K562 (cell line): ENCODE results near the gene COL6A1. TPM values are rescaled to one million over a fixed set of nuclear protein-coding genes. Genes with fewer than 3 reads are reported as not detected.

Experiments
- ATAC-seq: fragments of 200-7000 bp; cut with Tn5 transposase; 3 replicates; pipeline ENCODE4 v1.9.1; 2020; ENCODE audit warnings: moderate library complexity
- BruUV-seq: library from RNA; stranded (reverse); fragments of 400-500 nt; replicated peaks from 2 replicates; lab custom pipeline; 2021; lab: Mats Ljungman, UMichigan
- CTCF ChIA-PET: fragments of 300-600 bp; formaldehyde crosslinking; extraction: SDS; loops from one replicate; lab custom pipeline; 2021; ENCODE audit warnings: low intra/inter-chr PET ratio; lab: Yijun Ruan, JAX
- POLR2A ChIA-PET: fragments of 300-600, 350-650 bp; sonication (Branson Sonifier 250); formaldehyde crosslinking; extraction: SDS; loops from one replicate; lab custom pipeline; 2021; ENCODE audit warnings: antibody characterized with exemption, inconsistent platforms; lab: Yijun Ruan, JAX
- DNase-seq, 4 experiments: peaks; one replicate each; pipeline versions ENCODE4 v3.0.0 to v3.0.0-alpha.2; 2011 to 2018; ENCODE audit warnings: low spot score in 3 of 4, mixed read lengths in 3 of 4; ENCODE audit errors: extremely low read depth in 1 of 4
- FAIRE-seq: peaks from 2 replicates; lab custom pipeline; 2011; peaks lifted over from hg19 to GRCh38; lab: Jason Lieb, UNC
- H2AFZ ChIP-seq: 2 replicates; pipeline ENCODE4 v1.6.0; 2011; ENCODE audit warnings: low read depth, low read length, control low read depth, inconsistent platforms
- H3K27ac ChIP-seq: fragments of 200-600 bp; 3 replicates; pipeline ENCODE4 v1.8.0; 2011; ENCODE audit warnings: low read depth, mild to moderate bottlenecking, control low read depth, inconsistent platforms, low read length, moderate library complexity, mixed read lengths; ENCODE audit errors: extremely low read depth
- H3K27me3 ChIP-seq, 2 experiments: fragments of 300-600 bp in 1 of 2; 2 replicates in 1 of 2; 3 replicates in 1 of 2; pipeline versions ENCODE4 v1.6.0 to v1.8.0; 2011; ENCODE audit warnings: inconsistent platforms in 2 of 2, low read length in 2 of 2, mild to moderate bottlenecking in 1 of 2, mixed read lengths in 1 of 2, moderate library complexity in 1 of 2; ENCODE audit not compliant: control insufficient read depth in 2 of 2, insufficient read depth in 2 of 2
- H3K36me3 ChIP-seq: fragments of 300-600 bp; 3 replicates; pipeline ENCODE4 v1.8.0; 2011; ENCODE audit warnings: mild to moderate bottlenecking, low read length, inconsistent platforms; ENCODE audit not compliant: control insufficient read depth, insufficient read depth
- H3K4me1 ChIP-seq, 2 experiments: fragments of 200-600 bp in 1 of 2; replicated peaks in 1 of 2; 2 replicates in 1 of 2; 3 replicates in 1 of 2; pipeline versions ENCODE4 v1.5.1 to v1.8.0; 2011; ENCODE audit warnings: inconsistent platforms in 2 of 2, low read length in 2 of 2, mild to moderate bottlenecking in 1 of 2, mixed read lengths in 1 of 2, moderate library complexity in 1 of 2; ENCODE audit not compliant: control insufficient read depth in 2 of 2, insufficient read depth in 2 of 2
- H3K4me2 ChIP-seq: 2 replicates; pipeline ENCODE4 v1.6.1; 2011; ENCODE audit warnings: low read length, control low read depth, inconsistent platforms, mixed read lengths; ENCODE audit not compliant: insufficient read depth
- H3K4me3 ChIP-seq: fragments of 200-600 bp; sonication (generic), shearing (Covaris generic); 2 replicates; pipeline ENCODE4 v1.5.1; 2016; ENCODE audit warnings: control low read depth, inconsistent platforms
- H3K79me2 ChIP-seq: fragments of 200-600 bp; 3 replicates; pipeline ENCODE4 v1.8.0; 2011; ENCODE audit warnings: low read length, inconsistent platforms; ENCODE audit not compliant: control insufficient read depth, insufficient read depth
- H3K9ac ChIP-seq, 2 experiments: 2 replicates each; pipeline versions ENCODE4 v1.6.0 to v1.6.1; 2011; ENCODE audit warnings: low read depth in 2 of 2, low read length in 2 of 2, control low read depth in 1 of 2, inconsistent platforms in 1 of 2, mild to moderate bottlenecking in 1 of 2, mixed read lengths in 1 of 2; ENCODE audit not compliant: insufficient read depth in 1 of 2
- H3K9me1 ChIP-seq: one replicate; pipeline ENCODE4 v1.6.0; 2011; ENCODE audit warnings: inconsistent platforms, mild to moderate bottlenecking, low read length, moderate library complexity; ENCODE audit not compliant: control insufficient read depth, insufficient read depth
- H3K9me3 ChIP-seq: replicated peaks from 2 replicates; pipeline ENCODE4 v1.5.1; 2011; ENCODE audit warnings: low read depth, low read length, inconsistent platforms; ENCODE audit not compliant: control insufficient read depth, insufficient read depth
- H4K20me1 ChIP-seq: replicated peaks from 2 replicates; pipeline ENCODE4 v1.6.1; 2011; ENCODE audit warnings: low read length, inconsistent platforms, mixed read lengths; ENCODE audit not compliant: control insufficient read depth, insufficient read depth
- BCL6 ChIP-seq: fragments of 250-450 bp; sonication (Bioruptor Pico); IDR thresholded peaks from 2 replicates; pipeline ENCODE4 v1.4.0; 2020
- BDP1 ChIP-seq: IDR thresholded peaks from 3 replicates; pipeline ENCODE4 v1.6.1; 2011; ENCODE audit not compliant: insufficient read length, insufficient read depth
- DLX4 ChIP-seq: fragments of 250-450 bp; sonication (Bioruptor Pico); IDR thresholded peaks from 2 replicates; pipeline ENCODE4 v1.6.1; 2021; ENCODE audit warnings: mild to moderate bottlenecking
- GTF3C2 ChIP-seq: IDR thresholded peaks from 3 replicates; pipeline ENCODE4 v1.6.1; 2011; ENCODE audit warnings: borderline replicate concordance, mild to moderate bottlenecking, moderate library complexity; ENCODE audit not compliant: insufficient read length; ENCODE audit errors: extremely low read depth
- RUNX1 ChIP-seq: sonication (generic); IDR thresholded peaks from 2 replicates; pipeline ENCODE4 v1.6.1; 2016; ENCODE audit warnings: antibody characterized with exemption, low read depth
- TCF7 ChIP-seq: sonication (generic); IDR thresholded peaks from 2 replicates; pipeline ENCODE4 v1.6.1; 2016; ENCODE audit warnings: antibody characterized with exemption, borderline replicate concordance
- THRAP3 ChIP-seq: fragments of 450-650 bp; IDR thresholded peaks from 2 replicates; pipeline ENCODE4 v1.6.1; 2016; ENCODE audit warnings: mild to moderate bottlenecking, inconsistent platforms, borderline replicate concordance
- ZNF23 ChIP-seq: fragments of 250-450 bp; sonication (Bioruptor Pico); IDR thresholded peaks from 2 replicates; pipeline ENCODE4 v1.4.0; 2020; ENCODE audit warnings: mild to moderate bottlenecking
- ZNF282 ChIP-seq: sonication (generic); formaldehyde crosslinking; IDR thresholded peaks from 2 replicates; pipeline ENCODE4 v1.8.1; 2023; ENCODE audit warnings: missing genetic modification reagents
- ZNF696 ChIP-seq: fragments of 250-450 bp; sonication (Bioruptor Pico); conservative IDR thresholded peaks from 2 replicates; pipeline ENCODE4 v1.4.0; 2020; ENCODE audit warnings: mild to moderate bottlenecking, moderate library complexity
- ZZZ3 ChIP-seq: fragments of 450-650 bp; IDR thresholded peaks from 2 replicates; pipeline ENCODE4 v1.6.1; 2016; ENCODE audit warnings: antibody characterized with exemption, mild to moderate bottlenecking, moderate library complexity
- WGBS: fragments of 100-300 bp; shearing (Covaris generic); methylation state at CpG from one replicate; pipeline ENCODE4 v1.1.6; 2016; ENCODE audit warnings: low coverage, mixed read lengths; ENCODE audit not compliant: insufficient coverage; ENCODE audit errors: missing lambda C conversion rate; 5-methylcytosine and 5-hydroxymethylcytosine counted together
- in situ Hi-C: fragments of 300-500 bp; cut with MboI; formaldehyde crosslinking; loops from 4 replicates; pipeline ENCODE4 v1.15.0; 2018; ENCODE audit warnings: inconsistent platforms, mixed read lengths
- intact Hi-C: fragments of 100-400 bp; cut with micrococcal nuclease; formaldehyde crosslinking; loops from 2 replicates; pipeline ENCODE4 v1.14.2; 2022
- polyA plus RNA-seq, 8 experiments: library from polyadenylated mRNA; depleted of rRNA in 4 of 8; stranded (reverse) in 5 of 8; unstranded in 3 of 8; fragments of >200 nt; fragmentation: Nextera tagmentation in 2 of 8; fragmentation: Illumina TruSeq in 1 of 8; extraction: Ambion mirVana in 2 of 8; extraction: Trizol in 1 of 8; gene quantifications; 2 replicates each; pipeline versions ENCODE4 v1.2.1 to v1.2.3, GENCODE V29; 2011 to 2014; ENCODE audit warnings: inconsistent platforms in 1 of 8, missing spikeins in 1 of 8
- total RNA-seq, 7 experiments: library from RNA; depleted of rRNA in 6 of 7; stranded (reverse); fragments of >200 nt in 6 of 7; fragmentation: Illumina TruSeq in 2 of 7; extraction: Trizol in 2 of 7; gene quantifications; 2 replicates each; pipeline versions ENCODE4 v1.2.1 to v1.2.3, GENCODE V29; 2011 to 2021; ENCODE audit warnings: low replicate concordance in 1 of 7

The COL6A1 gene
- total and polyA plus RNA-seq, 9 of the 15 experiments (the other 6 are each of a cell fraction or from before 2014, with no cell fraction given): 0.07 to 1.3 (median 0.14) TPM; not detected in 3

- no peak for DNase-seq
- no peak for FAIRE-seq
- Histone ChIP-seq H2AFZ (no peak overlapping the region), H3K9me3 (no peaks in the 10 kb centered on the region), H3K27me3 (peaks cover 21 to 80% of the 10 kb centered on the region in 2 experiments), H3K79me2 (no peaks in the 10 kb centered on the region), H3K4me3 (no peak overlapping the region), H3K4me2 (no peak overlapping the region), H3K9me1 (no peaks in the 10 kb centered on the region), H3K9ac (no peak overlapping the region), H3K27ac (no peak overlapping the region), H3K36me3 (no peaks in the 10 kb centered on the region), H4K20me1 (peaks cover 11% of the 10 kb centered on the region), H3K4me1 (peaks cover 0 to 67% of the 10 kb centered on the region in 2 experiments; a peak in 2 of 5 replicates)
- BruUV-seq: no TSS peak
- ChIA-PET POLR2A (no interaction called here), CTCF (no interaction called here)
- 18% methylated on average over 15 of the region's 21 CpGs for WGBS
- intact Hi-C loops (no loop called here), in situ Hi-C loops (no loop called here)
- ATAC-seq: no peak
- TF ChIP-seq BCL6 (CRISPR knock-in tag) (no peak), GTF3C2 (no peak), ZNF282 (no peak), ZNF696 (CRISPR knock-in tag) (no peak), DLX4 (CRISPR knock-in tag) (no peak), THRAP3 (no peak), ZNF23 (no peak), BDP1 (no peak), RUNX1 (no peak), ZZZ3 (no peak), TCF7 (no peak)
These were observed 18.1 kb downstream of the COL6A1 start for GRCh38 chr21:45999581-46000181.
